Mesenchymal stem cell (in vitro differentiated cells and primary cell): Measurements from ENCODE around the gene TADA1.

Source experiments
- DNase-seq: peaks from one replicate; pipeline ENCODE4 v3.0.0-alpha.2; 2013
- H2AFZ ChIP-seq: one replicate; pipeline ENCODE4 v1.6.1; 2013; ENCODE audit warnings: low read depth, mild to moderate bottlenecking, control low read depth, inconsistent platforms, low read length, moderate library complexity
- H2AK5ac ChIP-seq: 2 replicates; pipeline ENCODE4 v1.6.1; 2013; ENCODE audit warnings: low read length, moderate library complexity, mild to moderate bottlenecking, inconsistent platforms; ENCODE audit not compliant: severe bottlenecking
- H2BK120ac ChIP-seq: one replicate; pipeline ENCODE4 v1.6.1; 2013; ENCODE audit warnings: low read depth, mild to moderate bottlenecking, inconsistent platforms, low read length, moderate library complexity
- H2BK12ac ChIP-seq, 2 experiments: one replicate each; pipeline ENCODE4 v1.6.1; 2013; ENCODE audit warnings: inconsistent platforms in 2 of 2, low read length in 2 of 2, mild to moderate bottlenecking in 2 of 2, moderate library complexity in 2 of 2, control low read depth in 1 of 2
- H2BK15ac ChIP-seq: one replicate; pipeline ENCODE4 v1.6.1; 2013; ENCODE audit warnings: mild to moderate bottlenecking, low read depth, inconsistent platforms; ENCODE audit not compliant: poor library complexity, severe bottlenecking
- H2BK5ac ChIP-seq: 2 replicates; pipeline ENCODE4 v1.6.1; 2013; ENCODE audit warnings: low read depth, mild to moderate bottlenecking, low read length, control low read depth, inconsistent platforms; ENCODE audit not compliant: poor library complexity, severe bottlenecking
- H3K14ac ChIP-seq, 2 experiments: one replicate each; pipeline ENCODE4 v1.6.1; 2013; ENCODE audit warnings: inconsistent platforms in 2 of 2, low read length in 2 of 2, control low read depth in 1 of 2, mild to moderate bottlenecking in 1 of 2, moderate library complexity in 1 of 2
- H3K18ac ChIP-seq, 2 experiments: one replicate each; pipeline ENCODE4 v1.6.1; 2013; ENCODE audit warnings: inconsistent platforms in 2 of 2, low read length in 2 of 2, control low read depth in 1 of 2, low read depth in 1 of 2, mild to moderate bottlenecking in 1 of 2
- H3K23ac ChIP-seq, 2 experiments: one replicate each; pipeline ENCODE4 v1.6.1; 2013; ENCODE audit warnings: inconsistent platforms in 2 of 2, low read length in 2 of 2, mild to moderate bottlenecking in 2 of 2, moderate library complexity in 2 of 2, control low read depth in 1 of 2
- H3K27ac ChIP-seq: 2 replicates; pipeline ENCODE4 v1.5.1; 2013; ENCODE audit warnings: mild to moderate bottlenecking, moderate library complexity, low read length, control low read depth, inconsistent platforms; ENCODE audit not compliant: poor library complexity, severe bottlenecking
- H3K27me3 ChIP-seq, 2 experiments: 2 replicates each; pipeline versions ENCODE4 v1.6.1 to v1.7.0; 2013; ENCODE audit warnings: low read length in 2 of 2, mild to moderate bottlenecking in 2 of 2, moderate library complexity in 2 of 2, control low read depth in 1 of 2, inconsistent platforms in 1 of 2; ENCODE audit not compliant: control insufficient read depth in 1 of 2, insufficient read depth in 1 of 2
- H3K36me3 ChIP-seq, 2 experiments: 2 replicates each; pipeline versions ENCODE4 v1.6.1 to v1.7.0; 2013; ENCODE audit warnings: low read length in 2 of 2, control low read depth in 1 of 2, inconsistent platforms in 1 of 2, low read depth in 1 of 2, mild to moderate bottlenecking in 1 of 2; ENCODE audit not compliant: insufficient read depth in 2 of 2, control insufficient read depth in 1 of 2
- H3K4ac ChIP-seq, 2 experiments: one replicate each; pipeline ENCODE4 v1.6.1; 2013; ENCODE audit warnings: inconsistent platforms in 2 of 2, low read length in 2 of 2, mild to moderate bottlenecking in 2 of 2, moderate library complexity in 2 of 2, control low read depth in 1 of 2, low read depth in 1 of 2
- H3K4me1 ChIP-seq: 2 replicates; pipeline ENCODE4 v1.6.1; 2013; ENCODE audit warnings: low read depth, low read length, control low read depth; ENCODE audit not compliant: control insufficient read depth, insufficient read depth
- H3K4me2 ChIP-seq: 2 replicates; pipeline ENCODE4 v1.6.1; 2013; ENCODE audit warnings: low read length, mild to moderate bottlenecking, inconsistent platforms; ENCODE audit not compliant: poor library complexity, severe bottlenecking
- H3K4me3 ChIP-seq, 2 experiments: 2 replicates each; pipeline versions ENCODE4 v1.5.1 to v1.7.0; 2013; ENCODE audit warnings: low read length in 2 of 2, mild to moderate bottlenecking in 2 of 2, control low read depth in 1 of 2, low read depth in 1 of 2; ENCODE audit not compliant: insufficient read depth in 1 of 2
- H3K79me1 ChIP-seq: replicated peaks from 2 replicates; pipeline ENCODE4 v1.6.1; 2013; ENCODE audit warnings: mild to moderate bottlenecking, control low read depth, low read length, inconsistent platforms; ENCODE audit not compliant: poor library complexity, severe bottlenecking
- H3K9ac ChIP-seq: 2 replicates; pipeline ENCODE4 v1.7.0; 2013; ENCODE audit warnings: mild to moderate bottlenecking, low read length, moderate library complexity
- H3K9me3 ChIP-seq: 2 replicates; pipeline ENCODE4 v1.7.0; 2013; ENCODE audit warnings: mild to moderate bottlenecking, low read length; ENCODE audit not compliant: control insufficient read depth
- H4K8ac ChIP-seq: one replicate; pipeline ENCODE4 v1.6.1; 2013; ENCODE audit warnings: inconsistent platforms, mild to moderate bottlenecking, low read length, moderate library complexity
- H4K91ac ChIP-seq: one replicate; pipeline ENCODE4 v1.6.1; 2013; ENCODE audit warnings: mild to moderate bottlenecking, low read length, inconsistent platforms
- WGBS: methylation state at CpG from one replicate; pipeline ENCODE4 v1.1.7; 2013; ENCODE audit warnings: mixed read lengths; 5-methylcytosine and 5-hydroxymethylcytosine counted together

Gene TADA1

DNA sequence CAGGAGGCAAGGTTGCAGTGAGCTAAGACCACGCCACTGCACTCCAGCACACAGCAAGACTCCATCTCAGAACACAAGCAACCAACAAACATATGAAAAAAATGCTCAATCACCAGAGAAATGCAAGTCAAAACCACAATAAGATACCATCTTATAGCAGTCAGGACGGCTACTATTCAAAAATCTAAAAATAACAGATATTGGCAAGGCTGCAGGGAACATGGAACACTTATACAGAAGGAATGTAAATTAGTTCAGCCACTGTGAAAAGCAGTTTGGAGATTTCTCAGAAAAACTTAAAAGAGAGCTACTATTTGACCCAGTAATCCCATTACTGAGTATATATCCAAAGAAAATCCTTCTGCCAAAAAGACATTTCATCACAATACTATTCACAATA is 64.4 kb downstream of the TADA1 start:
- no peak overlapping the region for H3K27ac ChIP-seq

DNA sequence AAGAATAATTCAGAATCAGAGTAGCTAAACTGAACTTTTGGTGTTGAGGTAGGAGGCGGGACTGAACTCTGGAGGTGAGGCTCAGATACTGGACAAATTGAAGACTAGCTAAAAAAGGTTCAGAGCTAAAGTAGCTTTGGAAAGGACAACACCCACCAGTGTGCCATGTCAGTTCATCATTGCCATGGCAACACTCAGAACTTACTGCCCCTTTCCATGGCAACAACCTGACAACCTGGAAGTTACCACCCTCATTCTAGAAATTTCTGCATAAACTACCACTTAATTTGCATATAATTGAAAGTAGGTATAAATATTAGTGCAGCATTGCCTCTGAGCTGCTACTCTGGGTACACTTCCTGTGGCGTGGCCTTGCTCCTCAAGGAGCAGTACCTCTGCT is 67.1 kb downstream of the TADA1 start:
- Histone ChIP-seq H3K36me3 (no peaks in the 10 kb centered on the region), H2BK12ac (no peak overlapping the region), H2AK5ac (no peak overlapping the region), H4K91ac (no peak overlapping the region), H3K9ac (no peak overlapping the region), H3K27ac (no peak overlapping the region), H2BK15ac (no peak overlapping the region), H3K9me3 (no peaks in the 10 kb centered on the region), H2AFZ (no peak overlapping the region), H3K79me1 (no peaks in the 10 kb centered on the region), H3K27me3 (no peaks in the 10 kb centered on the region), H3K4ac (no peak overlapping the region), H3K4me1 (no peaks in the 10 kb centered on the region), H3K18ac (no peak overlapping the region), H2BK5ac (no peak overlapping the region), H3K14ac (no peak overlapping the region), H2BK120ac (no peak overlapping the region), H3K23ac (no peak overlapping the region), H4K8ac (no peak overlapping the region), H3K4me3 (no peak overlapping the region), H3K4me2 (no peak overlapping the region)
- DNase-seq, result no peak
- 84% methylated on average over 2 of the region's 2 CpGs for WGBS

More for the DNA sequence above, 64.4 kb downstream of the TADA1 start:
- DNase-seq, result no peak
- H2BK5ac ChIP-seq, result no peak overlapping the region
- H2BK15ac ChIP-seq, result no peak overlapping the region
- no peak overlapping the region for H2AFZ ChIP-seq
- H2BK12ac ChIP-seq, result no peak overlapping the region
- no peak overlapping the region for H3K14ac ChIP-seq
- no peak overlapping the region for H3K4ac ChIP-seq
- H3K9me3 ChIP-seq, result no peaks in the 10 kb centered on the region
- H2AK5ac ChIP-seq, result no peak overlapping the region
- H3K79me1 ChIP-seq, result no peaks in the 10 kb centered on the region
- no peak overlapping the region for H3K18ac ChIP-seq
- 56% methylated on average over 2 of the region's 2 CpGs for WGBS
- H3K4me3 ChIP-seq, result no peak overlapping the region
- no peak overlapping the region for H3K23ac ChIP-seq
- H3K4me2 ChIP-seq, result no peak overlapping the region
- H3K36me3 ChIP-seq, result no peaks in the 10 kb centered on the region
- H3K9ac ChIP-seq, result no peak overlapping the region
- H4K91ac ChIP-seq, result no peak overlapping the region
- no peak overlapping the region for H2BK120ac ChIP-seq
- no peaks in the 10 kb centered on the region for H3K4me1 ChIP-seq
- no peaks in the 10 kb centered on the region for H3K27me3 ChIP-seq
- no peak overlapping the region for H4K8ac ChIP-seq
